Activated CD8-positive, alpha-beta memory T cell treated with anti-CD3 and anti-CD28 coated beads for 36 hours (primary cell): ENCODE data around the gene MYO15B. TPM values are rescaled to one million over a fixed set of nuclear protein-coding genes. Genes with fewer than 3 reads are reported as not detected.

ENCODE experiments used
- CTCF ChIA-PET: fragments of 350-600 bp; sonication (Branson Sonifier 250); formaldehyde crosslinking; loops from one replicate; lab custom pipeline; 2021; ENCODE audit warnings: antibody characterized with exemption; lab: Charles Lee
- POLR2A ChIA-PET: fragments of 350-600 bp; sonication (Branson Sonifier 250); formaldehyde crosslinking; loops from one replicate; lab custom pipeline; 2021; ENCODE audit warnings: antibody characterized with exemption; lab: Charles Lee
- total RNA-seq, 2 experiments: library from RNA; stranded (reverse); gene quantifications; one replicate each; pipeline ENCODE4 v1.2.3, GENCODE V29; 2021

Gene MYO15B
- total RNA-seq, 2 experiments from 2014 or later, result 15.0 to 17.2 TPM

- ChIA-PET POLR2A (no interaction called here), CTCF (interaction anchor here (0.5 to 1.4 kb wide), 3 partner anchors 13 to 135 kb away, joined by 3 read pairs; partner anchors contain the start of gene SMIM5)
Measured at GRCh38 chr17:75614556-75615270, 27.1 kb downstream of the MYO15B start.

GRCh38 chr17:75615301-75615700 is 27.7 kb downstream of the MYO15B start:
- ChIA-PET POLR2A (no interaction called here), CTCF (interaction anchor here (0.9 to 1.4 kb wide), 2 partner anchors 10 to 14 kb away, joined by 3 to 4 read pairs; no protein-coding TSS in a partner anchor)

GRCh38 chr17:75616521-75617122 is 29.0 kb downstream of the MYO15B start:
- ChIA-PET POLR2A (no interaction called here), CTCF (interaction anchor here (0.9 to 2.2 kb wide), 4 partner anchors 8 to 17 kb away, joined by 3 to 12 read pairs (median 3); partner anchors contain the start of gene SMIM5)

- POLR2A ChIA-PET, result no interaction called here
Measured at GRCh38 chr17:75617218-75617617, 29.6 kb downstream of the MYO15B start.

GRCh38 chr17:75617675-75618074 is 30.1 kb downstream of the MYO15B start:
- POLR2A ChIA-PET, result no interaction called here
- CTCF ChIA-PET, result interaction anchor here (0.9 to 2.2 kb wide), 3 partner anchors 8 to 16 kb away, joined by 3 to 12 read pairs (median 3); partner anchors contain the start of gene SMIM5

More at GRCh38 chr17:75617218-75617617, 29.6 kb downstream of the MYO15B start:
- CTCF ChIA-PET, result interaction anchor here (0.9 to 2.2 kb wide), 3 partner anchors 8 to 16 kb away, joined by 3 to 12 read pairs (median 3); partner anchors contain the start of gene SMIM5

GRCh38 chr17:75619506-75620431 is 32.2 kb downstream of the MYO15B start:
- POLR2A ChIA-PET, result no interaction called here

GRCh38 chr17:75621489-75621888 is 33.9 kb downstream of the MYO15B start:
- ChIA-PET CTCF (interaction anchor here (0.9 to 1.9 kb wide), 3 partner anchors 12 to 128 kb away, joined by 3 to 8 read pairs (median 4); partner anchors contain the start of gene SMIM5), POLR2A (no interaction called here)

More at GRCh38 chr17:75619506-75620431, 32.2 kb downstream of the MYO15B start:
- CTCF ChIA-PET, result interaction anchor here (0.7 to 2.1 kb wide), 4 partner anchors 13 to 385 kb away, joined by 3 to 11 read pairs (median 6); partner anchors contain the start of gene SMIM5

- ChIA-PET CTCF (interaction anchor here (1.9 kb wide), 1 partner anchor 11 kb away, joined by 8 read pairs; the partner anchor contains the start of gene SMIM5), POLR2A (no interaction called here)
Measured at GRCh38 chr17:75622076-75622475, 34.5 kb downstream of the MYO15B start.

GRCh38 chr17:75622771-75623273 is 35.2 kb downstream of the MYO15B start:
- POLR2A ChIA-PET, result no interaction called here

GRCh38 chr17:75623386-75623785 is 35.8 kb downstream of the MYO15B start:
- POLR2A ChIA-PET, result no interaction called here
- CTCF ChIA-PET, result interaction anchor here (1.2 to 1.9 kb wide), 2 partner anchors 9 to 127 kb away, joined by 3 to 5 read pairs; no protein-coding TSS in a partner anchor

More at GRCh38 chr17:75622771-75623273, 35.2 kb downstream of the MYO15B start:
- CTCF ChIA-PET, result no interaction called here

- ChIA-PET POLR2A (interaction anchor here (0.6 kb wide), 1 partner anchor 13 kb away, joined by 3 read pairs; no protein-coding TSS in a partner anchor), CTCF (interaction anchor here (1.2 to 1.9 kb wide), 2 partner anchors 9 to 126 kb away, joined by 3 to 5 read pairs; no protein-coding TSS in a partner anchor)
Measured at GRCh38 chr17:75624021-75624420, 36.4 kb downstream of the MYO15B start.

GRCh38 chr17:75624714-75625345 is 37.2 kb downstream of the MYO15B start:
- ChIA-PET CTCF (interaction anchor here (0.8 to 1.9 kb wide), 5 partner anchors 8 to 125 kb away, joined by 3 to 5 read pairs (median 4); no protein-coding TSS in a partner anchor), POLR2A (no interaction called here)

GRCh38 chr17:75625813-75626486 is 38.4 kb downstream of the MYO15B start:
- POLR2A ChIA-PET, result interaction anchor here (0.6 kb wide), 1 partner anchor 270 kb away, joined by 5 read pairs; no protein-coding TSS in a partner anchor

GRCh38 chr17:75626496-75627038 is 39.0 kb downstream of the MYO15B start:
- POLR2A ChIA-PET, result no interaction called here
- CTCF ChIA-PET, result interaction anchor here (1.2 to 3.6 kb wide), 3 partner anchors 15 to 123 kb away, joined by 3 to 27 read pairs (median 4); no protein-coding TSS in a partner anchor

More at GRCh38 chr17:75625813-75626486, 38.4 kb downstream of the MYO15B start:
- CTCF ChIA-PET, result interaction anchor here (0.8 to 1.4 kb wide), 6 partner anchors 9 to 19 kb away, joined by 3 to 5 read pairs (median 4); no protein-coding TSS in a partner anchor

- ChIA-PET POLR2A (interaction anchor here (0.6 kb wide), 1 partner anchor 197 kb away, joined by 6 read pairs; no protein-coding TSS in a partner anchor), CTCF (interaction anchor here (1.2 to 3.6 kb wide), 2 partner anchors 18 to 122 kb away, joined by 4 to 27 read pairs; no protein-coding TSS in a partner anchor)
Measured at GRCh38 chr17:75627094-75627493, 39.5 kb downstream of the MYO15B start.

- POLR2A ChIA-PET, result no interaction called here
- CTCF ChIA-PET, result interaction anchor here (0.7 to 3.6 kb wide), 3 partner anchors 24 to 125 kb away, joined by 3 to 27 read pairs (median 6); no protein-coding TSS in a partner anchor
Measured at GRCh38 chr17:75628425-75628824, 40.8 kb downstream of the MYO15B start.
